ENCODE data around the gene DSE.

DNA sequence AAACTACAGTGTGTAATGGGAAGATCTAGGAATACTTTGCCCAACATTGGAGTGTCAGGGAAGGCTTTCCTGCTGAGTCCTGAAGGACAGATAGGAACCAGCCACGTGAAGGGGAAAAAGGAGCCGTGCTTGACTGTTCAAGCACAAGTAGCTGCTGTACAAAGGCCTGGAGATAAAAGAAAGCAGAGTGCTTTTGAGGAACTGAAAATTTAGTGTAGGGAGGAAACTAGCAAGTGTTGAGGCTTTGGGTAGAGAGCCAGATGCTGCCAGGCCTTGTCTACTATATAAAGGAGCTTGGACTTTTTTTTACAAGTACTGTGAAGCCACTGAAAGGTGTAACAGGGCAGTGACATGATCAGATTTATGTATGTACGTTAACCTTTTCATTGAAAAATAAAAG is 39.0 kb downstream of the DSE start:
- TF ChIP-seq, protein P1, sequence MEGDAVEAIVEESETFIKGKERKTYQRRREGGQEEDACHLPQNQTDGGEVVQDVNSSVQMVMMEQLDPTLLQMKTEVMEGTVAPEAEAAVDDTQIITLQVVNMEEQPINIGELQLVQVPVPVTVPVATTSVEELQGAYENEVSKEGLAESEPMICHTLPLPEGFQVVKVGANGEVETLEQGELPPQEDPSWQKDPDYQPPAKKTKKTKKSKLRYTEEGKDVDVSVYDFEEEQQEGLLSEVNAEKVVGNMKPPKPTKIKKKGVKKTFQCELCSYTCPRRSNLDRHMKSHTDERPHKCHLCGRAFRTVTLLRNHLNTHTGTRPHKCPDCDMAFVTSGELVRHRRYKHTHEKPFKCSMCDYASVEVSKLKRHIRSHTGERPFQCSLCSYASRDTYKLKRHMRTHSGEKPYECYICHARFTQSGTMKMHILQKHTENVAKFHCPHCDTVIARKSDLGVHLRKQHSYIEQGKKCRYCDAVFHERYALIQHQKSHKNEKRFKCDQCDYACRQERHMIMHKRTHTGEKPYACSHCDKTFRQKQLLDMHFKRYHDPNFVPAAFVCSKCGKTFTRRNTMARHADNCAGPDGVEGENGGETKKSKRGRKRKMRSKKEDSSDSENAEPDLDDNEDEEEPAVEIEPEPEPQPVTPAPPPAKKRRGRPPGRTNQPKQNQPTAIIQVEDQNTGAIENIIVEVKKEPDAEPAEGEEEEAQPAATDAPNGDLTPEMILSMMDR (IDR thresholded peaks at IDR 0.05) = no peak
- TF ChIP-seq POLR2AphosphoS5 (IDR thresholded peaks at IDR 0.05; ENCODE audit: low read depth, low read length) = no peak
- TF ChIP-seq, protein P2, sequence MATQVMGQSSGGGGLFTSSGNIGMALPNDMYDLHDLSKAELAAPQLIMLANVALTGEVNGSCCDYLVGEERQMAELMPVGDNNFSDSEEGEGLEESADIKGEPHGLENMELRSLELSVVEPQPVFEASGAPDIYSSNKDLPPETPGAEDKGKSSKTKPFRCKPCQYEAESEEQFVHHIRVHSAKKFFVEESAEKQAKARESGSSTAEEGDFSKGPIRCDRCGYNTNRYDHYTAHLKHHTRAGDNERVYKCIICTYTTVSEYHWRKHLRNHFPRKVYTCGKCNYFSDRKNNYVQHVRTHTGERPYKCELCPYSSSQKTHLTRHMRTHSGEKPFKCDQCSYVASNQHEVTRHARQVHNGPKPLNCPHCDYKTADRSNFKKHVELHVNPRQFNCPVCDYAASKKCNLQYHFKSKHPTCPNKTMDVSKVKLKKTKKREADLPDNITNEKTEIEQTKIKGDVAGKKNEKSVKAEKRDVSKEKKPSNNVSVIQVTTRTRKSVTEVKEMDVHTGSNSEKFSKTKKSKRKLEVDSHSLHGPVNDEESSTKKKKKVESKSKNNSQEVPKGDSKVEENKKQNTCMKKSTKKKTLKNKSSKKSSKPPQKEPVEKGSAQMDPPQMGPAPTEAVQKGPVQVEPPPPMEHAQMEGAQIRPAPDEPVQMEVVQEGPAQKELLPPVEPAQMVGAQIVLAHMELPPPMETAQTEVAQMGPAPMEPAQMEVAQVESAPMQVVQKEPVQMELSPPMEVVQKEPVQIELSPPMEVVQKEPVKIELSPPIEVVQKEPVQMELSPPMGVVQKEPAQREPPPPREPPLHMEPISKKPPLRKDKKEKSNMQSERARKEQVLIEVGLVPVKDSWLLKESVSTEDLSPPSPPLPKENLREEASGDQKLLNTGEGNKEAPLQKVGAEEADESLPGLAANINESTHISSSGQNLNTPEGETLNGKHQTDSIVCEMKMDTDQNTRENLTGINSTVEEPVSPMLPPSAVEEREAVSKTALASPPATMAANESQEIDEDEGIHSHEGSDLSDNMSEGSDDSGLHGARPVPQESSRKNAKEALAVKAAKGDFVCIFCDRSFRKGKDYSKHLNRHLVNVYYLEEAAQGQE (IDR thresholded peaks at IDR 0.05; ENCODE audit: insufficient read depth in 1 of 2, low read depth in 2 of 2, low read length in 1 of 2) = no peak
- TF ChIP-seq TCF7L2 (IDR thresholded peaks at IDR 0.05; ENCODE audit: low read depth, low read length) = no peak
- no peak for TF ChIP-seq SIN3A (IDR thresholded peaks at IDR 0.05; ENCODE audit: borderline replicate concordance, insufficient read depth, low read depth, low read length)

Measured in Panc1 (cell line).